NOMO-1 (cell line): Measurements from ENCODE around the gene EGLN2.
"Not testable (repeated sequence)": the region's sequence is repeated elsewhere in the genome, so short reads cannot be mapped to it uniquely, and the experiment has no call there.

Experiments used
- DNase-seq, 2 experiments: peaks; one replicate each; lab custom pipeline; 2025; ENCODE audit not compliant: unreplicated experiment in 2 of 2; lab: John Stamatoyannopoulos, UW

The EGLN2 gene

GRCh38 chr19:40776364-40776763 is 22.6 kb upstream of the EGLN2 start:
- no peak for DNase-seq

- peak; percentile 99 for DNase-seq
Measured at GRCh38 chr19:40776932-40777644, 21.9 kb upstream of the EGLN2 start.

DNA sequence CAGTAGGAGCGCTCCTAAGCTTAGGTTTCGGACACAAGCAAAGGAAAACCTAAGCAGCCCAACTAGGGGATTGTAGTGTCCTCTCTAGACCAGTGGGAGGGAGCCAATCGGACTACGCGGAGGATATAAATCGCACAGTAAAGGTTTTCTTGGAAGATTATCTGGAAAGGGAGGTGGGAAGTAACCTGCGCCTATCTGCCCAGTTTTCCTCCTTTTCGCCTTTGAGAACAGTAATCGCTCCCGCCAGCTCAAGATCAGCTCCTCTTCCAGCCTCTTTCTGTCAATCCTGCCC is 21.4 kb upstream of the EGLN2 start:
- no peak for DNase-seq

GRCh38 chr19:40777937-40778705 is 20.9 kb upstream of the EGLN2 start, which contains the start of gene RAB4B:
TSS of gene RAB4B (plus strand) at chr19:40778247. CDS start at chr19:40778376, 129 bp downstream.
- DNase-seq, result peak; percentile 98 to 99

- peak in 1 of 2 experiments; percentile 3 for DNase-seq
Measured at GRCh38 chr19:40778706-40779284, 20.2 kb upstream of the EGLN2 start.

- DNase-seq, result no peak
Measured at GRCh38 chr19:40780582-40780981, 18.4 kb upstream of the EGLN2 start.

- DNase-seq, result no peak
Measured at GRCh38 chr19:40781140-40781539, 17.9 kb upstream of the EGLN2 start.

- DNase-seq, result no peak
Measured at GRCh38 chr19:40783711-40784110, 15.3 kb upstream of the EGLN2 start.

DNA sequence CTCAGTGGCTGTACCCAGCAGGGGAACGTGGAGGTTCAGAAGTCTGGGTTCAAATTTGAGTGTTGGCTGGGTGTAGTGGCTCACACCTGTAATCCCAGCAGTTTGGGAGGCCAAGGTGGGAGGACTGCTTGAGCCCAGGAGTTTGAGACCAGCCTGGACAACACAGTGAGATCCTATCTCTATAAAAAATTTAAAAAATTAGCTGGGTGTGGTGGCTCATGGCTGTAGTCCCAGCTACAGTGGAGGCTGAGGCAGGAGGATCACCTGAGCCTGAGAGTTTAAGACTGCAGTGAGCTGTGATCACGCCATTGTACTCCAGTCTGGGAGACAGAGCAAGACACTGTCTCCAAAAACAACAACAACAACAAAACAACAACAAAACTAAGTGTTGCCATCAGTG is 14.8 kb upstream of the EGLN2 start:
- not testable (repeated sequence) for DNase-seq

GRCh38 chr19:40785526-40785925 is 13.5 kb upstream of the EGLN2 start:
- no peak for DNase-seq

- DNase-seq, result no peak
Measured at GRCh38 chr19:40786060-40787037, 12.6 kb upstream of the EGLN2 start.

DNA sequence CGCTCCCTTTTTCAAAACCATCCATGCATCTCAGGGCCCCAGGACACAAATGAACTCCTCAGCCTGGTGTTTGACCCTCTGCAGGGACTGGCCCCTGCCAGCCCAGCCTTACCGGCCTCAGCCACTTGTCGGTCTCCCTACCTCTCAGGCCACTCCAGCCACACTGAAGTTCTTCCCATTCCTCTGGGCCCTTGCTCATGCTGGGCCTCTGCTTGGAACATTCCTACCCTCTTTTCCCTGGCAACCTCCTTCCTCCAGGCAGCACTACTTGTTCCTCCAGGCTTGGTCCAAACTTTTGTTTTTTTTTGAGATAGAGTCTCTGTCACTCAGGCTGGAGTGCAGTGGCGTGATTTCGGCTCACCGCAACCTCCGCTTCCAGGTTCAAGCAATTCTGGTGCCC is 7.6 kb upstream of the EGLN2 start:
- DNase-seq, result no peak

GRCh38 chr19:40791996-40792395 is 7.0 kb upstream of the EGLN2 start:
- no peak for DNase-seq

DNA sequence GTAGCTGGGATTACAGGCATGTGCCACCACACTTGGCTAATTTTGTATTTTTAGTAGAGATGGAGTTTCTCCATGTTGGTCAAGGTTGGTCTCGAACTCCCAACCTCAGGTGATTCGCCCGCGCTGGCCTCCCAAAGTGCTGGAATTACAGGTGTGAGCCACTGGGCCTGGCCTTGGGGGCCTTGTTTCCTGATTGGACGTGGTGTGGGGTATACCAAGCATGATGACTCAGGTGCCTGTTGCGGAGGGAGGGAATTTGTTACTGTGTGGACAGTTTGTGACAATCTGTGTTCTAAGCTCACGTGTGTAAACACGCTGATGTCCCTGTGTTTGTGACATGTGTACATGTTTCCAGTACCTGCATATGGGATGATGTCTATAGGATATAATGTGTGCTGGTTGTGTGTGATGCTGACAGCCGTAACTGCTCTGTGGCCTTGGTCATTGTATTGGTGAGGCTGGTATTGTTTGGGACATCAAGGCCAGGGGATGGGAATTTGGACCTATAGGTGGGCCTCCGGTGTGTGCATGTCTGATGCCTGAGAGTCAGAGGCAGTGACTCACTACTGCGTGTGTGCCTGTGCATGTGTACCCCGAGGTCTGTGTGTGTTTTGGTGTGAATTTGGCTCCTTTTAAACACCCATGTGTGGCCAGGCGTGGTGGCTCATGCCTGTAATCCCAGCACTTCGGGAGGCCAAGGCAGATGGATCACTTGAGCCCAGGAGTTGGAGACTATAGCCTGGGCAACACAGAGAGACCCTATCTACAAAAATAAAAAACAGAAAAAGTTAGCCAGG is 1.6 kb upstream of the EGLN2 start:
- no peak for DNase-seq

GRCh38 chr19:40797963-40798682 is 868 bp upstream of the EGLN2 start:
- DNase-seq, result peak; percentile 75 to 76

DNA sequence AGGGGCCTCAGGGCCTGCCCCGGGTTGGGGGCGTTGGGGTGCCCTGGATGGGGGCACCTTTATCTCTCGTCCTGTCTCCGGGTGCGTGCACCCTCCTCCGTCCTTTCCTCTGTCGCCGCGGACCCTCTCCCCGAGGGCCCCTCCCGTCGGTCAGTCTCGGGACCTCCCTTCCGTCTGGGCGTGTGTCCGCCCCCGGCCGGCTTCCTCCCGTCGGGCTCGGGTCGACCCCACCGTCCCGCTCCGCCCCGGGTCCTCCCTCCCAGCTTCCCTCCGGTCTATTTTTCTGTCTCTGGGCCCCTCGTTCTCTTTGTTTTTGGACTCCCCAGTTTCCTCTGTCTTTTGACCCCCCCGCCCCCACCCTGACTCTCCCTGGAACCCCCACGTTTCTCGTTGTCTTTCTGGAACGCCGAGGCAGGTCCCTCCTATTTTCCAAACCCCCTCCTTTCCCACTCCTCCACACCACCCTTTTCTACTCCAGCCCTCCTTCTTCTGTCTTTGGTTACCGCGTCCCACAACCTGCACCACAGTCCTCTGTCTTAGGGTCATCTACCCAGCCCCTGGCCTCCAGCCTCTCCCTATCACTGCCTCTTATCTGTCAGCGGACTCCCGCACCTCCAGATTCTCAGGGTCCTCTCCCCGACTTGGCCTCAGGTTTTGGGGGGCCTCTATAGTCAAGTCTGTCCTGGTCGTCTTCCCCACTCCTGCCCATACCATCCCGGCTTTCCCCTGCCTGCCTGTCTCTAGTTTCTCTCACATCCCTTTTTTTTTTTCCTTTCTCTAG is 757 bp downstream of the EGLN2 start:
- DNase-seq, result peak in 1 of 2 experiments; percentile 4

- no peak for DNase-seq
Measured at GRCh38 chr19:40800339-40800996, 1.5 kb downstream of the EGLN2 start.

GRCh38 chr19:40800997-40801377 is 2.0 kb downstream of the EGLN2 start:
- DNase-seq, result no peak
